GM13977 (cell line): ENCODE results near the gene TRAK2.

Source experiments
- DNase-seq: peaks from one replicate; pipeline ENCODE4 v3.0.0; 2012; ENCODE audit warnings: low spot score
- CTCF ChIP-seq: IDR thresholded peaks from 2 replicates; pipeline ENCODE4 v1.5.1; 2012; ENCODE audit warnings: mild to moderate bottlenecking, control low read depth; ENCODE audit not compliant: insufficient read depth; ENCODE audit errors: extremely low read depth, missing control alignments
- in situ Hi-C: fragments of 300-500 bp; cut with MboI; formaldehyde crosslinking; loops from one replicate; pipeline ENCODE4 v1.12.0; 2022; ENCODE audit warnings: low sequenced_read_pairs, low pct_unique_long_range_greater_than_20kb, mixed read lengths, inconsistent platforms; ENCODE audit not compliant: unreplicated experiment

The TRAK2 gene

DNA sequence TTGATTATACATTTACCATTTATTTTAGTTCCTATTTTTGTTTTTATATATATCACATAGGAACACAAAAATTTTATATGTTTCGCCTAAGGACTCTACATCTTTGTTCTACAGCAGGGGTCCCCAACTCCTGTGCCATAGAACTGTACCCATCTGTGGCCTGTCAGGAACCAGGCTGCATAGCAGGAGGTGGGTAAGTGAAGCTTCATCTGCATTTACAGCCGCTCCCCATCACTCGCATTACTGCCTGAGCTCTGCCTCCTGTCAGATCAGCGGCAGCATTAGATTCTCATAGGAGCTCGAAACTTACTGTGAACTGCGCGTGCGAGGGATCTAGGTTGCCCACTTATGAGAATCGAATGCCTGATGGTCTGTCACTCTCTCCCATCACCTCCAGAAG, 25.3 kb downstream of the TRAK2 start:
- DNase-seq: no peak
- TF ChIP-seq CTCF: no peak
- in situ Hi-C loops: no loop called here

GRCh38 chr2:201420442-201421113, 30.7 kb downstream of the TRAK2 start:
- in situ Hi-C loops: no loop called here
- no peak for DNase-seq
- TF ChIP-seq CTCF: no peak

- TF ChIP-seq CTCF: no peak
- in situ Hi-C loops: no loop called here
- no peak for DNase-seq
Observed at GRCh38 chr2:201419986-201420385, 31.3 kb downstream of the TRAK2 start.

- TF ChIP-seq CTCF: no peak
- in situ Hi-C loops: no loop called here
- DNase-seq: no peak
Observed at GRCh38 chr2:201419057-201419635, 32.1 kb downstream of the TRAK2 start.

DNA sequence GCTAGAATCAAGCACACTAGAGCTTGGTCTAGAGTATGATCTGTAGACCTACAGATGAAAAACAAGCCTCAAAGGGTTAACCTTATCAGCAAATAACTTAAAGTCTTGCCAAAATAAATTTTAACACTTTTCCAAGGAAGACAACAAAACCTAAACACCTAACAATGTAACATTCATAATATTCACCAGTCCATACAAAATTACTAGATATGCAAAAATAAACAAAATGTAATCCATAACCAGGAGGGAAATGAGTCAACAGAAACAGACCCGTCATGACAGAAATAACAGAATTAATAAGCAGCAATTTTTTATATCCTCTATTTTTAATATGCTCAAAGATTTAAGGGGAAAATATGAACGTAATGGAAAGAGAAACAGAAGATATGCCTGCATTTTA, 36.1 kb downstream of the TRAK2 start:
- no peak for TF ChIP-seq CTCF
- in situ Hi-C loops: no loop called here
- no peak for DNase-seq

DNA sequence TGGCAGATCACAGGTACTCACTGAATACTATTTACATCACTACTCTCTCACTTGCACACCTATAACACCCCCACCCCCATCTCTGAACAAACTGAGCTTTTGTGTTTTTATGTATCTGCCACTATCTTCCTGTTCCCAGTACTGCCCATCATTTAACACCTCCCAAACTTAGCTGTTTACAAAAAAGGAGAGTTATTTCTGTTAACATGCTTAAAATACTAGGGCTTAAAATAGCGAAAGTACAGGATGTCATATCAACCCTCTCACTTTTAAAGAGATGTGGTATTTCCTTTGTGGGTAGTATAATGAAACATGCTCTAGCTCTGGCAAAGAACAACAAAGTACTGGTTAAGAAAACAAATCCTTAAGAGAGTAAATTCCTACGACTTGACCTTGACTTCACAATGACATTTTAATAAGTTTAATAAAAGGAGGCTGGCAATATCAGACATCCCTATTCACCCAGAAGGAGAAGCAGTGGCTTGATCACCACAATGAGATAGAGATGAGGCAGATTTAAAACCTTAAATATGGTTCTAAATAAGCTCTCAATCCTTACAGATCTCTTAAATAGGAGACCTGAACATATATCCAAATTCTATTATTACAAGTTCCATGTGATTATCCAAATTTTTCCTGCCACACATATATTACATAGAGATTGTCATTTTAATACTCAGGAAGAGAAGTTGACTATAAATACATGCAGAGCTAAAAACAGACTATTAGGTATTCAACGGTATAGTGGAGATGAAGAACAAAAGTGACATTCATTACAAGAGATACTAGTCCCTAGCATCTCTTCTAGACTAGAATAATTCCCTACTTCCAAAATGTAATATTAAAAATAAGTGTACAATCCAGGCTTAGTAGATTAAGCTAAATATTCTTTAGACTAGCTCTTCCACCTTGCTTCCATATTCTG, 36.9 kb downstream of the TRAK2 start:
- in situ Hi-C loops: no loop called here
- TF ChIP-seq CTCF: no peak
- peak; percentile 42 for DNase-seq
